Measurements from ENCODE around the gene PHLDA2.

DNA sequence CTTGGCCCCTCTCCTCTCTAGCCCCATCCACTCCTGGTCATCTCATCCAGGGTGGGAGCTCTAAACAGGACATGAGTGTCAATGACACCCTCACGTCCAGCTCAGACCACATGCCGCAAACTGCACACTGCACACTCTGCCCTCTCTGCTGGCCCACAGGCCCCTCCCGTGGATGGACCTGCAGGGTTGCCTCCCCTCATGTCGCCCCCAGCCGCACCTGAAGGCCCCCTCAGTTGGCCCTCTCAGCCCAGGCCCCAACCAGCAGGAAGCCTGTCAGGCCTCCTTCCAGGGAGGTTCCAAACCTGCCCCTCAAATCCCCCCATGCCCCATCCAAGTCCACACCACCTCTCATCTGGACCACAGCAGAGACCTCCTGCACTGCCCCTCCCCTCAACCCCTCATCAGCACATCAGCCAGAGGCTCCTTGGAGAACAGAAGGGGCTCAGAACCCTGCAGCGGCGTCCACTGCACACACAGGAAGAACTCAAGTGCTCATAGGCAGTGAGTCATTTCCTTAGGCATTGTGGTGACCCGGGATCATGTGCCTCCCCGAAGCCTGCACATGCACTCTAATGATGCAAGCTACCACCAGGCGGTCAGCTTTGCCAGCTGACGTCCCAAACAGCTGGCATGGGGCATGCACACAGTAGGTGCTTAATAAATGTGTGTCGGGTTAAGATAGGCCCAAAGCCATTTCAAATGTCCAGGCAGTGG lies 30.7 kb downstream of the PHLDA2 start:
- no peak for TF ChIP-seq CTCF (conservative IDR thresholded peaks at IDR 0.05; ENCODE audit: low read length)
- TF ChIP-seq EZH2phosphoT487 (IDR thresholded peaks at IDR 0.05; ENCODE audit: borderline replicate concordance, low read depth, low read length) = no peak

All from OCI-LY7 (cell line).